HepG2 (cell line): ENCODE data around the gene CEP76. TPM values are rescaled to one million over a fixed set of nuclear protein-coding genes. Genes with fewer than 3 reads are reported as not detected.

ENCODE experiments used
- DPF2 ChIP-seq: sonication (generic); formaldehyde crosslinking; IDR thresholded peaks from 2 replicates; pipeline ENCODE4 v1.4.0; 2020; ENCODE audit warnings: mild to moderate bottlenecking, low read depth, missing genetic modification reagents, borderline replicate concordance
- MED8 ChIP-seq: sonication (generic); formaldehyde crosslinking; IDR thresholded peaks from 2 replicates; pipeline ENCODE4 v1.8.1; 2023; ENCODE audit warnings: mild to moderate bottlenecking, missing genetic modification reagents; ENCODE audit not compliant: insufficient replicate concordance
- MIER3 ChIP-seq: IDR thresholded peaks from 2 replicates; pipeline ENCODE4 v1.6.1; 2016; ENCODE audit warnings: missing compliant biosample characterization, borderline replicate concordance
- NFKBIZ ChIP-seq: IDR thresholded peaks from 2 replicates; pipeline ENCODE4 v1.6.1; 2018; ENCODE audit warnings: missing genetic modification reagents, missing compliant biosample characterization
- POGZ ChIP-seq: sonication (generic); formaldehyde crosslinking; IDR thresholded peaks from 2 replicates; pipeline ENCODE4 v1.4.0; 2020; ENCODE audit warnings: mild to moderate bottlenecking, missing genetic modification reagents
- RFX1 ChIP-seq: fragments of 450-650 bp; IDR thresholded peaks from 2 replicates; pipeline ENCODE4 v1.6.1; 2017
- SAP130 ChIP-seq: IDR thresholded peaks from 2 replicates; pipeline ENCODE4 v1.6.1; 2016; ENCODE audit warnings: low read depth
- SRSF9 ChIP-seq: fragments of 200-400 bp; formaldehyde crosslinking; IDR thresholded peaks from 2 replicates; pipeline ENCODE4 v1.6.1; 2018; ENCODE audit warnings: borderline replicate concordance, mild to moderate bottlenecking, low read depth, low read length; ENCODE audit not compliant: insufficient read depth, poor library complexity, severe bottlenecking
- THAP11 ChIP-seq: IDR thresholded peaks from 2 replicates; pipeline ENCODE4 v1.6.1; 2016; ENCODE audit warnings: missing biosample characterization, missing genetic modification reagents
- TMF1 ChIP-seq: sonication (generic); formaldehyde crosslinking; IDR thresholded peaks from 2 replicates; pipeline ENCODE4 v1.8.1; 2022; ENCODE audit warnings: low read depth, missing genetic modification reagents
- YY1 ChIP-seq: IDR thresholded peaks from 2 replicates; pipeline ENCODE4 v1.6.1; 2011; ENCODE audit warnings: low read length, low read depth, moderate library complexity, mild to moderate bottlenecking; ENCODE audit not compliant: insufficient read depth, insufficient replicate concordance
- ZBTB7A ChIP-seq: sonication (generic); formaldehyde crosslinking; IDR thresholded peaks from 2 replicates; pipeline ENCODE4 v1.8.0; 2022; ENCODE audit warnings: mild to moderate bottlenecking, missing genetic modification reagents
- ZNF660 ChIP-seq: sonication (generic); formaldehyde crosslinking; IDR thresholded peaks from 2 replicates; pipeline ENCODE4 v1.5.1; 2020; ENCODE audit warnings: mild to moderate bottlenecking, low read depth, missing genetic modification reagents, borderline replicate concordance
- ZNF839 ChIP-seq: sonication (generic); formaldehyde crosslinking; IDR thresholded peaks from 2 replicates; pipeline ENCODE4 v1.4.0; 2020; ENCODE audit warnings: missing genetic modification reagents, mild to moderate bottlenecking, borderline replicate concordance
- ZSCAN31 ChIP-seq: sonication (generic); formaldehyde crosslinking; IDR thresholded peaks from 2 replicates; pipeline ENCODE4 v1.5.0; 2020; ENCODE audit warnings: low read depth, mild to moderate bottlenecking, missing genetic modification reagents
- polyA plus RNA-seq, 8 experiments: library from polyadenylated mRNA; depleted of rRNA in 3 of 8; stranded (reverse) in 7 of 8; unstranded in 1 of 8; fragments of >200 nt; fragmentation: Illumina TruSeq in 4 of 8; extraction: Trizol in 4 of 8; gene quantifications; 2 replicates each; pipeline versions ENCODE4 v1.2.1 to v1.2.3, GENCODE V29; 2011 to 2016; ENCODE audit warnings: low read depth in 4 of 8, missing spikeins in 1 of 8, mixed read lengths in 1 of 8; ENCODE audit not compliant: insufficient read depth in 1 of 8
- total RNA-seq, 5 experiments: library from RNA; depleted of rRNA; stranded (reverse); fragments of >200 nt; fragmentation: Illumina TruSeq; extraction: Trizol; gene quantifications; 2 replicates each; pipeline ENCODE4 v1.2.3, GENCODE V29; 2016; ENCODE audit warnings: low read depth in 1 of 5
- TF ChIP-seq, protein P1 (sequence below), 2 experiments: IDR thresholded peaks; 2 replicates each; pipeline ENCODE4 v1.6.1; 2011 to 2012; ENCODE audit warnings: low read length in 2 of 2, borderline replicate concordance in 1 of 2, low read depth in 1 of 2, mild to moderate bottlenecking in 1 of 2, moderate library complexity in 1 of 2
- TF ChIP-seq, protein P2 (sequence below): IDR thresholded peaks from 2 replicates; pipeline ENCODE4 v1.6.1; 2016
- TF ChIP-seq, protein P3 (sequence below): IDR thresholded peaks from 2 replicates; pipeline ENCODE4 v1.6.1; 2016; ENCODE audit warnings: mild to moderate bottlenecking
- TF ChIP-seq, protein P4 (sequence below): sonication (generic); formaldehyde crosslinking; IDR thresholded peaks from 2 replicates; pipeline ENCODE4 v1.5.1; 2020; ENCODE audit warnings: mild to moderate bottlenecking, missing genetic modification reagents

CEP76 gene
- total and polyA plus RNA-seq, 2 of the 13 experiments (the other 11 are each of a cell fraction or from before 2014, with no cell fraction given): 13.9 to 15.1 TPM

DNA sequence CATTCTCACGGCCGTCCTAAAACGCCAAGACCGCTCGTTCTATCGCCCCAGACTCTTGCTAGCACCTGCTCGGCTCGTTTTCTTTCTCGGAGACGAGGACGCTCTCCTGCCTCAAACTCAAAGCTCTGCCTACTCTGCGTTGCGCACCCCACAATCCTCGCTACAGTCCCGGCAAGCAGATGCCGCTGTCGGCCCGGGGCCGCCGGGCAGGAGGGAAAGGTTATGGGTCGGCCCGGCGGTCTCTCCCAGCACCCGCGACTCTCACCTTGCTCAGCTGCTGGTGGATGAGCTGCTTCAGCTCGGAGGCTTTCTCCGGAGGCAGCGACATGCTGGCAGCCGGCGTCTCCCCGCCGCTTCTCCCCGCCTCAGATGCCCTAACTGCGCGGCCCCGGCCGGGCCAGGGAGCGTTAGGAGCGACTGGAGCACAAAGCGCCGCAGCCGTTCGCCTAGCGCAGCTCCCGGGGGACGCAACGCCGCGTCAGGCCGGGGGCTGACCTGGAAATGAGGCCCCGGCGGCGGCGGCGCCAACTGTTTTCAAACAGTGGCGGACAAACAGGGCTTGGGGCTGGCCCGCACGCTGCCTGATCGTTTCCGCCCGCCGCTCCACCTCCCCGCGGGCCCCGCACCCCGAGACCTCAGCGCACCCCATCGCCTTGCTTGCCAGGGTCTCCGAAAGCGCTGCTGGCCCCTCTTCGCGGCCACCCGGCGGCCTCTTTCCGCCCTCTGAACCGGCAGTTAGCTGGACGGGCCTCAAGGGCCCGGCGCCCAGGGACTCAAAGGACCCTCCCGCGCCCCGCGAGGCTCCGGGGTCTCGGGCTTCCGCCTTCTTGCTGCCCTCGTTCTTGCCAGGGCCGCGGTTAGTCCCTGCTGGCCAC is at the start of gene CEP76, which contains the start of gene PSMG2 (continued):
- TF ChIP-seq, protein P1, sequence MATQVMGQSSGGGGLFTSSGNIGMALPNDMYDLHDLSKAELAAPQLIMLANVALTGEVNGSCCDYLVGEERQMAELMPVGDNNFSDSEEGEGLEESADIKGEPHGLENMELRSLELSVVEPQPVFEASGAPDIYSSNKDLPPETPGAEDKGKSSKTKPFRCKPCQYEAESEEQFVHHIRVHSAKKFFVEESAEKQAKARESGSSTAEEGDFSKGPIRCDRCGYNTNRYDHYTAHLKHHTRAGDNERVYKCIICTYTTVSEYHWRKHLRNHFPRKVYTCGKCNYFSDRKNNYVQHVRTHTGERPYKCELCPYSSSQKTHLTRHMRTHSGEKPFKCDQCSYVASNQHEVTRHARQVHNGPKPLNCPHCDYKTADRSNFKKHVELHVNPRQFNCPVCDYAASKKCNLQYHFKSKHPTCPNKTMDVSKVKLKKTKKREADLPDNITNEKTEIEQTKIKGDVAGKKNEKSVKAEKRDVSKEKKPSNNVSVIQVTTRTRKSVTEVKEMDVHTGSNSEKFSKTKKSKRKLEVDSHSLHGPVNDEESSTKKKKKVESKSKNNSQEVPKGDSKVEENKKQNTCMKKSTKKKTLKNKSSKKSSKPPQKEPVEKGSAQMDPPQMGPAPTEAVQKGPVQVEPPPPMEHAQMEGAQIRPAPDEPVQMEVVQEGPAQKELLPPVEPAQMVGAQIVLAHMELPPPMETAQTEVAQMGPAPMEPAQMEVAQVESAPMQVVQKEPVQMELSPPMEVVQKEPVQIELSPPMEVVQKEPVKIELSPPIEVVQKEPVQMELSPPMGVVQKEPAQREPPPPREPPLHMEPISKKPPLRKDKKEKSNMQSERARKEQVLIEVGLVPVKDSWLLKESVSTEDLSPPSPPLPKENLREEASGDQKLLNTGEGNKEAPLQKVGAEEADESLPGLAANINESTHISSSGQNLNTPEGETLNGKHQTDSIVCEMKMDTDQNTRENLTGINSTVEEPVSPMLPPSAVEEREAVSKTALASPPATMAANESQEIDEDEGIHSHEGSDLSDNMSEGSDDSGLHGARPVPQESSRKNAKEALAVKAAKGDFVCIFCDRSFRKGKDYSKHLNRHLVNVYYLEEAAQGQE (IDR thresholded peaks at IDR 0.05; ENCODE audit: borderline replicate concordance in 1 of 2, low read depth in 1 of 2, low read length in 2 of 2): peak in 1 of 2 experiments; percentile 30; a peak in 1 of 4 replicates
- TF ChIP-seq YY1 (no peak), ZNF660 (no peak), MED8 (CRISPR knock-in tag) (no peak), ZNF839 (CRISPR knock-in tag) (0 out of 2 replicates have a peak, but pooled peaks have one; percentile 27), TMF1 (CRISPR knock-in tag) (peak; percentile 78; the same call in 1 of the 2 replicates), THAP11 (CRISPR knock-in tag) (peak; percentile 86), ZBTB7A (CRISPR knock-in tag) (no peak), POGZ (CRISPR knock-in tag) (peak; percentile 72), MIER3 (peak; percentile 36; the same call in 1 of the 2 replicates), NFKBIZ (CRISPR knock-in tag) (no peak), SRSF9 (no peak), ZSCAN31 (CRISPR knock-in tag) (peak; percentile 37; the same call in 1 of the 2 replicates), RFX1 (no peak), DPF2 (CRISPR knock-in tag) (no peak), SAP130 (CRISPR knock-in tag) (peak; percentile 91)
- TF ChIP-seq, protein P2, sequence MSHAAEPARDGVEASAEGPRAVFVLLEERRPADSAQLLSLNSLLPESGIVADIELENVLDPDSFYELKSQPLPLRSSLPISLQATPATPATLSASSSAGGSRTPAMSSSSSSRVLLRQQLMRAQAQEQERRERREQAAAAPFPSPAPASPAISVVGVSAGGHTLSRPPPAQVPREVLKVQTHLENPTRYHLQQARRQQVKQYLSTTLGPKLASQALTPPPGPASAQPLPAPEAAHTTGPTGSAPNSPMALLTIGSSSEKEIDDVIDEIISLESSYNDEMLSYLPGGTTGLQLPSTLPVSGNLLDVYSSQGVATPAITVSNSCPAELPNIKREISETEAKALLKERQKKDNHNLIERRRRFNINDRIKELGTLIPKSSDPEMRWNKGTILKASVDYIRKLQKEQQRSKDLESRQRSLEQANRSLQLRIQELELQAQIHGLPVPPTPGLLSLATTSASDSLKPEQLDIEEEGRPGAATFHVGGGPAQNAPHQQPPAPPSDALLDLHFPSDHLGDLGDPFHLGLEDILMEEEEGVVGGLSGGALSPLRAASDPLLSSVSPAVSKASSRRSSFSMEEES (CRISPR knock-in tag): peak; percentile 44
- TF ChIP-seq, protein P3, sequence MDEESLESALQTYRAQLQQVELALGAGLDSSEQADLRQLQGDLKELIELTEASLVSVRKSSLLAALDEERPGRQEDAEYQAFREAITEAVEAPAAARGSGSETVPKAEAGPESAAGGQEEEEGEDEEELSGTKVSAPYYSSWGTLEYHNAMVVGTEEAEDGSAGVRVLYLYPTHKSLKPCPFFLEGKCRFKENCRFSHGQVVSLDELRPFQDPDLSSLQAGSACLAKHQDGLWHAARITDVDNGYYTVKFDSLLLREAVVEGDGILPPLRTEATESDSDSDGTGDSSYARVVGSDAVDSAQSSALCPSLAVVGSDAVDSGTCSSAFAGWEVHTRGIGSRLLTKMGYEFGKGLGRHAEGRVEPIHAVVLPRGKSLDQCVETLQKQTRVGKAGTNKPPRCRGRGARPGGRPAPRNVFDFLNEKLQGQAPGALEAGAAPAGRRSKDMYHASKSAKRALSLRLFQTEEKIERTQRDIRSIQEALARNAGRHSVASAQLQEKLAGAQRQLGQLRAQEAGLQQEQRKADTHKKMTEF: peak; percentile 85
- TF ChIP-seq, protein P4, sequence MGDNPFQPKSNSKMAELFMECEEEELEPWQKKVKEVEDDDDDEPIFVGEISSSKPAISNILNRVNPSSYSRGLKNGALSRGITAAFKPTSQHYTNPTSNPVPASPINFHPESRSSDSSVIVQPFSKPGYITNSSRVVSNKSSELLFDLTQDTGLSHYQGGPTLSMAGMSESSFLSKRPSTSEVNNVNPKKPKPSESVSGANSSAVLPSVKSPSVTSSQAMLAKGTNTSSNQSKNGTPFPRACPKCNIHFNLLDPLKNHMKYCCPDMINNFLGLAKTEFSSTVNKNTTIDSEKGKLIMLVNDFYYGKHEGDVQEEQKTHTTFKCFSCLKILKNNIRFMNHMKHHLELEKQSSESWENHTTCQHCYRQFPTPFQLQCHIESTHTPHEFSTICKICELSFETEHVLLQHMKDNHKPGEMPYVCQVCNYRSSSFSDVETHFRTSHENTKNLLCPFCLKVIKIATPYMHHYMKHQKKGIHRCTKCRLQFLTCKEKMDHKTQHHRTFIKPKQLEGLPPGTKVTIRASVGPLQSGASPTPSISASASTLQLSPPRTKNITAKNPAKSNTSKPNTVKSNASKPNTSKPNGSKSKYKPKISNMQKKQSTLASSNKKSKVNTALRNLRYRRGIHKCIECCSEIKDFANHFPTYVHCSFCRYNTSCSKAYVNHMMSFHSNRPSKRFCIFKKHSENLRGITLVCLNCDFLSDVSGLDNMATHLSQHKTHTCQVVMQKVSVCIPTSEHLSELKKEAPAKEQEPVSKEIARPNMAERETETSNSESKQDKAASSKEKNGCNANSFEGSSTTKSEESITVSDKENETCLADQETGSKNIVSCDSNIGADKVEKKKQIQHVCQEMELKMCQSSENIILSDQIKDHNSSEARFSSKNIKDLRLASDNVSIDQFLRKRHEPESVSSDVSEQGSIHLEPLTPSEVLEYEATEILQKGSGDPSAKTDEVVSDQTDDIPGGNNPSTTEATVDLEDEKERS (CRISPR knock-in tag): peak; percentile 45; the same call in 1 of the 2 replicates
